ENCODE data around the gene DDX10.

GRCh38 chr11:108698844-108699642 lies 34.2 kb downstream of the DDX10 start:
- TF ChIP-seq POLR2A (IDR thresholded peaks at IDR 0.05), result no peak
- no peak for TF ChIP-seq CTCF (IDR thresholded peaks at IDR 0.05)

All from uterus (tissue), 2 donors.